ENCODE data around the gene SLITRK4. TPM values are rescaled to one million over a fixed set of nuclear protein-coding genes. Genes with fewer than 3 reads are reported as not detected.

The SLITRK4 gene
- 0.74 TPM for total RNA-seq
- long read RNA-seq: 0 reads

GRCh38 chrX:143635915-143636314, at the start of gene SLITRK4:
SLITRK4 (minus strand) TSS chrX:143636101; CDS start chrX:143631108, 4,993 bp downstream.
- H3K4me1 ChIP-seq: no peaks in the 10 kb centered on the region
- intact Hi-C loops (cut with DNase I): no loop called here
- H3K27me3 ChIP-seq (ENCODE audit: low read depth): peaks cover 16% of the 10 kb centered on the region
- no peaks in the 10 kb centered on the region for H3K9me3 ChIP-seq
- no peaks in the 10 kb centered on the region for H3K36me3 ChIP-seq
- no peak within 1 kb of the TSS for H3K27ac ChIP-seq
- H3K4me3 ChIP-seq: peak within 1 kb of the TSS; percentile 46
- DNase-seq (no peak), ATAC-seq (no peak)
- TF ChIP-seq CTCF (IDR thresholded peaks at IDR 0.05): no peak

GRCh38 chrX:143683486-143683885, 47.6 kb upstream of the SLITRK4 start:
- Histone ChIP-seq H3K4me3 (no peak overlapping the region), H3K9me3 (no peaks in the 10 kb centered on the region), H3K27me3 (ENCODE audit: low read depth) (no peaks in the 10 kb centered on the region), H3K36me3 (no peaks in the 10 kb centered on the region), H3K4me1 (no peaks in the 10 kb centered on the region), H3K27ac (no peak overlapping the region)
- intact Hi-C loops (cut with DNase I): no loop called here
- ATAC-seq (no peak), DNase-seq (no peak)
- TF ChIP-seq CTCF (IDR thresholded peaks at IDR 0.05): no peak

GRCh38 chrX:143674926-143675325, 39.0 kb upstream of the SLITRK4 start:
- Histone ChIP-seq H3K4me1 (no peaks in the 10 kb centered on the region), H3K27me3 (ENCODE audit: low read depth) (no peaks in the 10 kb centered on the region), H3K36me3 (no peaks in the 10 kb centered on the region), H3K27ac (no peak overlapping the region), H3K4me3 (no peak overlapping the region), H3K9me3 (no peaks in the 10 kb centered on the region)
- intact Hi-C loops (cut with DNase I): no loop called here
- DNase-seq (no peak), ATAC-seq (no peak)
- TF ChIP-seq CTCF (IDR thresholded peaks at IDR 0.05): no peak

GRCh38 chrX:143669395-143669794, 33.5 kb upstream of the SLITRK4 start:
- H3K4me1 ChIP-seq: no peaks in the 10 kb centered on the region
- no peak for DNase-seq
- ATAC-seq: no peak
- H3K4me3 ChIP-seq: no peak overlapping the region
- no peaks in the 10 kb centered on the region for H3K36me3 ChIP-seq
- intact Hi-C loops (cut with DNase I): no loop called here
- no peaks in the 10 kb centered on the region for H3K9me3 ChIP-seq
- no peak overlapping the region for H3K27ac ChIP-seq
- no peak for TF ChIP-seq CTCF (IDR thresholded peaks at IDR 0.05)
- H3K27me3 ChIP-seq (ENCODE audit: low read depth): no peaks in the 10 kb centered on the region

- H3K27ac ChIP-seq: no peak overlapping the region
- H3K27me3 ChIP-seq (ENCODE audit: low read depth): no peaks in the 10 kb centered on the region
- DNase-seq: no peak
- H3K9me3 ChIP-seq: no peaks in the 10 kb centered on the region
- H3K4me1 ChIP-seq: no peaks in the 10 kb centered on the region
- TF ChIP-seq CTCF (IDR thresholded peaks at IDR 0.05): peak; percentile 35
- no peak overlapping the region for H3K4me3 ChIP-seq
- intact Hi-C loops (cut with DNase I): no loop called here
- H3K36me3 ChIP-seq: no peaks in the 10 kb centered on the region
- no peak for ATAC-seq
Observed at GRCh38 chrX:143664302-143664701, 28.4 kb upstream of the SLITRK4 start.

GRCh38 chrX:143663755-143664154, 27.9 kb upstream of the SLITRK4 start:
- Histone ChIP-seq H3K4me3 (no peak overlapping the region), H3K9me3 (no peaks in the 10 kb centered on the region), H3K27me3 (ENCODE audit: low read depth) (no peaks in the 10 kb centered on the region), H3K4me1 (no peaks in the 10 kb centered on the region), H3K36me3 (no peaks in the 10 kb centered on the region), H3K27ac (no peak overlapping the region)
- ATAC-seq (no peak), DNase-seq (no peak)
- TF ChIP-seq CTCF (IDR thresholded peaks at IDR 0.05): no peak
- intact Hi-C loops (cut with DNase I): no loop called here
